IMR-90 (cell line): ENCODE measurements around the gene RNU1-1. TPM values are rescaled to one million over a fixed set of nuclear protein-coding genes. Genes with fewer than 3 reads are reported as not detected.
"Not testable (repeated sequence)": the region's sequence is repeated elsewhere in the genome, so short reads cannot be mapped to it uniquely, and the experiment has no call there.

ENCODE experiments used
- ATAC-seq: fragments of 200-7000 bp; cut with Tn5 transposase; 2 replicates; pipeline ENCODE4 v1.9.1; 2020; ENCODE audit warnings: low read depth, mild to moderate bottlenecking, moderate library complexity
- BruUV-seq: library from RNA; stranded (reverse); fragments of 400-500 nt; replicated peaks from 2 replicates; lab custom pipeline; 2021; lab: Mats Ljungman, UMichigan
- CTCF ChIA-PET: fragments of 300-600 bp; formaldehyde crosslinking; extraction: SDS; loops from one replicate; lab custom pipeline; 2021; ENCODE audit warnings: antibody characterized with exemption; lab: Yijun Ruan, JAX
- POLR2A ChIA-PET: fragments of 300-600 bp; sonication (Branson Sonifier 250); formaldehyde crosslinking; loops from one replicate; lab custom pipeline; 2022; ENCODE audit warnings: antibody characterized with exemption; ENCODE audit not compliant: unreplicated experiment; lab: Charles Lee
- DNase-seq: peaks from one replicate; pipeline ENCODE4 v3.0.0; 2013
- H2AFZ ChIP-seq: replicated peaks from 2 replicates; pipeline ENCODE3; 2013; ENCODE audit warnings: low read length, mild to moderate bottlenecking; ENCODE audit not compliant: poor library complexity
- H2AK5ac ChIP-seq: 2 replicates; pipeline ENCODE4 v1.6.1; 2013; ENCODE audit warnings: low read depth, low read length, inconsistent platforms
- H2AK9ac ChIP-seq: replicated peaks from 2 replicates; pipeline ENCODE3; 2013; ENCODE audit warnings: mild to moderate bottlenecking, low read depth, low read length, moderate library complexity; ENCODE audit not compliant: poor library complexity
- H2BK120ac ChIP-seq: 2 replicates; pipeline ENCODE4 v1.6.1; 2013; ENCODE audit warnings: low read depth, low read length, inconsistent platforms
- H2BK15ac ChIP-seq: 3 replicates; pipeline ENCODE4 v1.6.1; 2013; ENCODE audit warnings: low read depth, low read length, inconsistent platforms
- H2BK20ac ChIP-seq: 2 replicates; pipeline ENCODE4 v1.6.1; 2013; ENCODE audit warnings: low read depth, mild to moderate bottlenecking, inconsistent platforms, low read length, moderate library complexity
- H2BK5ac ChIP-seq: 2 replicates; pipeline ENCODE4 v1.6.1; 2013; ENCODE audit warnings: mild to moderate bottlenecking, low read depth, low read length, inconsistent platforms; ENCODE audit not compliant: poor library complexity, severe bottlenecking
- H3K14ac ChIP-seq: replicated peaks from 2 replicates; pipeline ENCODE4 v1.6.1; 2013; ENCODE audit warnings: low read depth, low read length, inconsistent platforms
- H3K18ac ChIP-seq: 2 replicates; pipeline ENCODE4 v1.6.1; 2013; ENCODE audit warnings: low read depth, low read length, control low read depth
- H3K23ac ChIP-seq: 2 replicates; pipeline ENCODE4 v1.6.1; 2013; ENCODE audit warnings: low read depth, low read length, inconsistent platforms
- H3K27ac ChIP-seq: 2 replicates; pipeline ENCODE4 v1.5.1; 2013; ENCODE audit warnings: mild to moderate bottlenecking, control low read depth, low read length; ENCODE audit not compliant: insufficient read depth
- H3K27me3 ChIP-seq: 2 replicates; pipeline ENCODE4 v1.6.1; 2013; ENCODE audit warnings: low read length; ENCODE audit not compliant: control insufficient read depth, insufficient read depth
- H3K36me3 ChIP-seq: 2 replicates; pipeline ENCODE4 v1.6.1; 2013; ENCODE audit warnings: low read length, mixed read lengths; ENCODE audit not compliant: control insufficient read depth, insufficient read depth
- H3K4ac ChIP-seq: 2 replicates; pipeline ENCODE4 v1.6.1; 2013; ENCODE audit warnings: low read depth, low read length, inconsistent platforms
- H3K4me1 ChIP-seq: 2 replicates; pipeline ENCODE4 v1.6.1; 2013; ENCODE audit warnings: low read length, mixed read lengths; ENCODE audit not compliant: control insufficient read depth, insufficient read depth
- H3K4me2 ChIP-seq: 2 replicates; pipeline ENCODE4 v1.6.1; 2013; ENCODE audit warnings: low read depth, mild to moderate bottlenecking, control low read depth, low read length, moderate library complexity
- H3K4me3 ChIP-seq: 2 replicates; pipeline ENCODE4 v1.5.1; 2013; ENCODE audit warnings: low read depth, mild to moderate bottlenecking, control low read depth, low read length, moderate library complexity; ENCODE audit not compliant: insufficient read depth
- H3K56ac ChIP-seq: 2 replicates; pipeline ENCODE4 v1.6.1; 2013; ENCODE audit warnings: low read length, inconsistent platforms; ENCODE audit not compliant: insufficient read depth; ENCODE audit errors: extremely low read depth
- H3K79me1 ChIP-seq, 2 experiments: 2 replicates each; pipeline ENCODE4 v1.6.1; 2013; ENCODE audit warnings: low read length in 2 of 2, inconsistent platforms in 1 of 2, low read depth in 1 of 2
- H3K9ac ChIP-seq: 2 replicates; pipeline ENCODE4 v1.6.1; 2013; ENCODE audit warnings: low read depth, low read length, control low read depth
- H3K9me1 ChIP-seq: 2 replicates; pipeline ENCODE4 v1.6.1; 2013; ENCODE audit warnings: low read length, inconsistent platforms; ENCODE audit not compliant: insufficient read depth
- H3K9me3 ChIP-seq: 2 replicates; pipeline ENCODE4 v1.6.1; 2013; ENCODE audit warnings: low read length; ENCODE audit not compliant: control insufficient read depth, insufficient read depth
- H4K20me1 ChIP-seq: 2 replicates; pipeline ENCODE4 v1.6.1; 2013; ENCODE audit warnings: low read length, inconsistent platforms; ENCODE audit not compliant: insufficient read depth
- H4K5ac ChIP-seq: 2 replicates; pipeline ENCODE4 v1.6.1; 2013; ENCODE audit warnings: mild to moderate bottlenecking, low read depth, low read length, control low read depth
- H4K8ac ChIP-seq, 2 experiments: 2 replicates each; pipeline ENCODE4 v1.6.1; 2013; ENCODE audit warnings: low read depth in 2 of 2, low read length in 2 of 2, control low read depth in 1 of 2, inconsistent platforms in 1 of 2
- H4K91ac ChIP-seq: 2 replicates; pipeline ENCODE4 v1.6.1; 2013; ENCODE audit warnings: low read depth, low read length, inconsistent platforms; ENCODE audit not compliant: insufficient read depth
- WGBS, 2 experiments: methylation state at CpG; one replicate each; pipeline versions ENCODE4 v1.1.5 to v1.1.7; 2013; ENCODE audit warnings: missing lambda C conversion rate in 2 of 2; ENCODE audit not compliant: insufficient read length in 1 of 2; ENCODE audit errors: extremely low coverage in 2 of 2; 5-methylcytosine and 5-hydroxymethylcytosine counted together
- dilution Hi-C: fragments of 300-500 bp; cut with HindIII; formaldehyde crosslinking; loops from one replicate; pipeline ENCODE4 v1.14.3; 2018; ENCODE audit warnings: low sequenced_read_pairs; ENCODE audit not compliant: unreplicated experiment
- in situ Hi-C: fragments of 300-500 bp; cut with MboI; formaldehyde crosslinking; loops from 3 replicates; pipeline ENCODE4 v1.14.3; 2019; ENCODE audit warnings: low sequenced_read_pairs, inconsistent platforms, mixed read lengths
- intact Hi-C: fragments of 100-400 bp; cut with micrococcal nuclease; formaldehyde crosslinking; loops from 2 replicates; pipeline ENCODE4 v1.10.0; 2022
- polyA plus RNA-seq, 3 experiments: library from polyadenylated mRNA; depleted of rRNA; stranded (reverse); fragments of >200 nt; gene quantifications; 2 replicates each; pipeline ENCODE4 v1.2.3, GENCODE V29; 2012; ENCODE audit warnings: low replicate concordance in 1 of 3
- total RNA-seq: library from RNA; depleted of rRNA; stranded (reverse); fragments of >200 nt; gene quantifications from 2 replicates; pipeline ENCODE4 v1.2.3, GENCODE V29; 2012

RNU1-1 gene
- total and polyA plus RNA-seq, 2 of the 4 experiments (the other 2 are of a cell fraction), result under 0.01 TPM; not detected in 1

- in situ Hi-C loops, H2BK5ac ChIP-seq, H4K91ac ChIP-seq, H4K8ac ChIP-seq, H2AFZ ChIP-seq, H3K9ac ChIP-seq, H2BK15ac ChIP-seq, H2AK5ac ChIP-seq, intact Hi-C loops, DNase-seq, dilution Hi-C loops, H3K27ac ChIP-seq, CTCF ChIA-PET, H3K9me3 ChIP-seq, H4K20me1 ChIP-seq, BruUV-seq, H3K18ac ChIP-seq, H3K79me1 ChIP-seq, H2AK9ac ChIP-seq, H3K9me1 ChIP-seq, H3K4me1 ChIP-seq, H2BK120ac ChIP-seq, H2BK20ac ChIP-seq, H3K56ac ChIP-seq, ATAC-seq, H3K36me3 ChIP-seq, H3K4me3 ChIP-seq, H3K14ac ChIP-seq, H4K5ac ChIP-seq, H3K23ac ChIP-seq, H3K4me2 ChIP-seq, H3K4ac ChIP-seq, POLR2A ChIA-PET: not testable (repeated sequence)
- no CpG with 5 or more reads among the region's 3 CpGs for WGBS, 2 experiments
- peaks cover 16% of the 10 kb centered on the region for H3K27me3 ChIP-seq
These were observed 14.3 kb upstream of the RNU1-1 start for GRCh38 chr1:16528338-16528737.

GRCh38 chr1:16525769-16526168 is 11.7 kb upstream of the RNU1-1 start:
- H2BK15ac ChIP-seq, H3K4me1 ChIP-seq, dilution Hi-C loops, H3K23ac ChIP-seq, H2BK5ac ChIP-seq, H2AFZ ChIP-seq, H3K18ac ChIP-seq, in situ Hi-C loops, H3K14ac ChIP-seq, H4K91ac ChIP-seq, H3K79me1 ChIP-seq, H3K4ac ChIP-seq, H2AK5ac ChIP-seq, DNase-seq, H4K5ac ChIP-seq, POLR2A ChIA-PET, H4K20me1 ChIP-seq, BruUV-seq, ATAC-seq, H3K4me3 ChIP-seq, H4K8ac ChIP-seq, H3K4me2 ChIP-seq, CTCF ChIA-PET, H3K9ac ChIP-seq, H2BK20ac ChIP-seq, H3K9me1 ChIP-seq, H2BK120ac ChIP-seq, H3K36me3 ChIP-seq, H3K27ac ChIP-seq, H2AK9ac ChIP-seq, H3K56ac ChIP-seq, H3K9me3 ChIP-seq, intact Hi-C loops: not testable (repeated sequence)
- peaks cover 26% of the 10 kb centered on the region for H3K27me3 ChIP-seq
